Hindlimb muscle (tissue), 1 donor: ENCODE data around the gene ADSS1. TPM values are rescaled to one million over a fixed set of nuclear protein-coding genes. Genes with fewer than 3 reads are reported as not detected.
"Not testable (repeated sequence)": the region's sequence is repeated elsewhere in the genome, so short reads cannot be mapped to it uniquely, and the experiment has no call there.

Source experiments
- DNase-seq: peaks from one replicate; pipeline ENCODE4 v3.0.0-alpha.2; 2013
- polyA plus RNA-seq: library from polyadenylated mRNA; unstranded; fragments of 120-200 nt; gene quantifications from one replicate; pipeline ENCODE4 v1.2.1, GENCODE V29; 2013; ENCODE audit not compliant: insufficient read length

Gene ADSS1
- polyA plus RNA-seq, 1 donor, result 71.5 TPM

- no peak for DNase-seq
These were observed 6.4 kb upstream of the ADSS1 start for GRCh38 chr14:104717646-104718045.

- DNase-seq, result no peak
These were observed 5.9 kb upstream of the ADSS1 start for GRCh38 chr14:104718147-104718546.

- no peak for DNase-seq
These were observed 5.2 kb upstream of the ADSS1 start for GRCh38 chr14:104718871-104719270.

- DNase-seq, result no peak
These were observed 4.7 kb upstream of the ADSS1 start for GRCh38 chr14:104719343-104719742.

GRCh38 chr14:104721505-104722431 lies 2.3 kb upstream of the ADSS1 start:
- no peak for DNase-seq

GRCh38 chr14:104722938-104723650 lies 935 bp upstream of the ADSS1 start:
- no peak for DNase-seq

- DNase-seq, result no peak
These were observed 465 bp downstream of the ADSS1 start for GRCh38 chr14:104724407-104724980.

- DNase-seq, result peak; percentile 80
These were observed 1.1 kb downstream of the ADSS1 start for GRCh38 chr14:104724981-104725771.

GRCh38 chr14:104725772-104726548 lies 1.9 kb downstream of the ADSS1 start:
- DNase-seq, result no peak

- DNase-seq, result no peak
These were observed 2.8 kb downstream of the ADSS1 start for GRCh38 chr14:104726600-104727451.

GRCh38 chr14:104728631-104729030 lies 4.6 kb downstream of the ADSS1 start:
- DNase-seq, result no peak

- not testable (repeated sequence) for DNase-seq
These were observed 5.3 kb downstream of the ADSS1 start for GRCh38 chr14:104729176-104729834.

GRCh38 chr14:104729835-104730181 lies 5.8 kb downstream of the ADSS1 start:
- DNase-seq, result no peak

- DNase-seq, result no peak
These were observed 6.5 kb downstream of the ADSS1 start for GRCh38 chr14:104730487-104730886.

GRCh38 chr14:104731320-104732294 lies 7.6 kb downstream of the ADSS1 start:
- DNase-seq, result no peak

GRCh38 chr14:104732355-104732804 lies 8.4 kb downstream of the ADSS1 start:
- no peak for DNase-seq

GRCh38 chr14:104732931-104733681 lies 9.1 kb downstream of the ADSS1 start:
- DNase-seq, result no peak

GRCh38 chr14:104734051-104734587 lies 10.1 kb downstream of the ADSS1 start:
- DNase-seq, result no peak
